Prostate gland (tissue), 2 donors: ENCODE results near the gene SGCE. TPM values are rescaled to one million over a fixed set of nuclear protein-coding genes. Genes with fewer than 3 reads are reported as not detected.

Experiments used
- DNase-seq: peaks from one replicate; pipeline ENCODE4 v3.0.0-alpha.2; 2019; ENCODE audit warnings: low spot score
- H3K27ac ChIP-seq, 2 donors: fragments of 200-600 bp; sonication (generic); 2 replicates each; pipeline ENCODE4 v1.5.1; 2017 to 2019
- H3K27me3 ChIP-seq: fragments of 200-600 bp; sonication (generic); replicated peaks from 2 replicates; pipeline ENCODE4 v1.5.1; 2019; ENCODE audit not compliant: insufficient read depth
- H3K36me3 ChIP-seq, 2 donors: fragments of 200-600 bp; sonication (generic); 1 replicate in 1 of 2; 2 replicates in 1 of 2; pipeline versions ENCODE4 v1.5.1 to v1.8.1; 2017 to 2019
- H3K4me1 ChIP-seq: fragments of 200-600 bp; sonication (generic); replicated peaks from 2 replicates; pipeline ENCODE4 v1.5.1; 2019
- H3K4me3 ChIP-seq, 2 donors: fragments of 200-600 bp; sonication (generic); 2 replicates each; pipeline ENCODE4 v1.5.1; 2017 to 2019
- H3K9me3 ChIP-seq: fragments of 200-600 bp; sonication (generic); 2 replicates; pipeline ENCODE4 v1.5.1; 2017
- POLR2A ChIP-seq: fragments of 450-650 bp; IDR thresholded peaks from one replicate; pipeline ENCODE4 v1.6.1; 2016; ENCODE audit warnings: antibody characterized with exemption, mild to moderate bottlenecking
- POLR2AphosphoS5 ChIP-seq: sonication (generic); formaldehyde crosslinking; IDR thresholded peaks from one replicate; pipeline ENCODE4 v1.6.1; 2017; ENCODE audit warnings: antibody characterized with exemption
- WGBS: methylation state at CpG from one replicate; pipeline ENCODE4 v1.1.5; 2018; 5-methylcytosine and 5-hydroxymethylcytosine counted together
- intact Hi-C: fragments of 100-400 bp; cut with DNase I; formaldehyde crosslinking; loops from one replicate; pipeline ENCODE4 v1.14.2; 2022
- total RNA-seq, 2 donors: library from RNA; depleted of rRNA; stranded (reverse); fragments of >200 nt; gene quantifications; one replicate each; pipeline ENCODE4 v1.1.0, GENCODE V29; 2016
- TF ChIP-seq, protein P1 (sequence below), 4 experiments: fragments of 200-600 bp in 2 of 4; fragments of 450-650 bp in 2 of 4; sonication (generic) in 2 of 4; IDR thresholded peaks; 1 replicate in 3 of 4; 2 replicates in 1 of 4; pipeline ENCODE4 v1.5.1; 2016 to 2019; ENCODE audit warnings: antibody characterized with exemption in 4 of 4, mild to moderate bottlenecking in 2 of 4, moderate library complexity in 2 of 4

The SGCE gene
- total RNA-seq, 2 donors from 2014 or later, result 34.9 to 113 TPM

DNA sequence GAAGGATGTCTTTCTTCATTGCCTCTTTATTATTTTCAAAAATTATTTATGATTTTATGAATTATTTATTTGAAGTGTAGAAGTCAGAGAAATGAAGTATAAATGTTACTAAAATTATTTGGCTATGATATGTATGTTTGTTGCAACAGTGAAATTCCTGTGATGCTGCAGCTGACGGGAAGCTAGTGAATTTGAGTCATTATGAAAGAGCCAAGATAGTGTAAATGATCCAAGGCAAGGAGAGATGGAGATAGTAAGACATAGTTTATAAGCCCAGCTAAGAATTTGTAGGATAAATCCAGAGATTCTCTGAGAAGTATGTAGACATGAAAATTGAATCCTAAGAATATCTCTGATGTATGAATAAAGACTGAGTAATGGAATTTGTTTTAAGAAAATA, 115.5 kb downstream of the SGCE start:
- no peaks in the 10 kb centered on the region for H3K36me3 ChIP-seq
- intact Hi-C loops, result no loop called here
- TF ChIP-seq POLR2AphosphoS5 (no peak), POLR2A (no peak)
- TF ChIP-seq, protein P1, sequence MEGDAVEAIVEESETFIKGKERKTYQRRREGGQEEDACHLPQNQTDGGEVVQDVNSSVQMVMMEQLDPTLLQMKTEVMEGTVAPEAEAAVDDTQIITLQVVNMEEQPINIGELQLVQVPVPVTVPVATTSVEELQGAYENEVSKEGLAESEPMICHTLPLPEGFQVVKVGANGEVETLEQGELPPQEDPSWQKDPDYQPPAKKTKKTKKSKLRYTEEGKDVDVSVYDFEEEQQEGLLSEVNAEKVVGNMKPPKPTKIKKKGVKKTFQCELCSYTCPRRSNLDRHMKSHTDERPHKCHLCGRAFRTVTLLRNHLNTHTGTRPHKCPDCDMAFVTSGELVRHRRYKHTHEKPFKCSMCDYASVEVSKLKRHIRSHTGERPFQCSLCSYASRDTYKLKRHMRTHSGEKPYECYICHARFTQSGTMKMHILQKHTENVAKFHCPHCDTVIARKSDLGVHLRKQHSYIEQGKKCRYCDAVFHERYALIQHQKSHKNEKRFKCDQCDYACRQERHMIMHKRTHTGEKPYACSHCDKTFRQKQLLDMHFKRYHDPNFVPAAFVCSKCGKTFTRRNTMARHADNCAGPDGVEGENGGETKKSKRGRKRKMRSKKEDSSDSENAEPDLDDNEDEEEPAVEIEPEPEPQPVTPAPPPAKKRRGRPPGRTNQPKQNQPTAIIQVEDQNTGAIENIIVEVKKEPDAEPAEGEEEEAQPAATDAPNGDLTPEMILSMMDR (IDR thresholded peaks at IDR 0.05), result no peak
- H3K27me3 ChIP-seq, result no peaks in the 10 kb centered on the region
- no peak overlapping the region for H3K4me3 ChIP-seq
- no peaks in the 10 kb centered on the region for H3K4me1 ChIP-seq
- DNase-seq, result no peak
- 80% methylated on average over 1 of the region's 1 CpG for WGBS
- H3K9me3 ChIP-seq, result no peaks in the 10 kb centered on the region
- H3K27ac ChIP-seq, result no peak overlapping the region

Other genes starting within 250 kb of the SGCE start
- 10 to 100 TPM; 31.2 to 35.6 TPM for gene CASD1, start 146.3 kb downstream of the SGCE start, total RNA-seq